GDM1 (cell line): ENCODE data around the gene PEX5L.
"Not testable (repeated sequence)": the region's sequence is repeated elsewhere in the genome, so short reads cannot be mapped to it uniquely, and the experiment has no call there.

ENCODE experiments used
- DNase-seq: peaks from one replicate; lab custom pipeline; 2025; lab: John Stamatoyannopoulos, UW

Gene PEX5L

GRCh38 chr3:180036671-180037455, at the start of gene PEX5L:
PEX5L (minus strand) TSS chr3:180036937; CDS start chr3:180036599, 338 bp downstream.
- peak; percentile 4 for DNase-seq

- no peak for DNase-seq
These were observed 48.5 kb upstream of the PEX5L start for GRCh38 chr3:180085122-180085710.

- no peak for DNase-seq
These were observed 46.0 kb upstream of the PEX5L start for GRCh38 chr3:180082699-180083098.

- no peak for DNase-seq
These were observed 41.9 kb upstream of the PEX5L start for GRCh38 chr3:180078592-180078991.

- DNase-seq = no peak
These were observed 36.8 kb upstream of the PEX5L start for GRCh38 chr3:180073561-180073960.

- no peak for DNase-seq
These were observed 36.0 kb upstream of the PEX5L start for GRCh38 chr3:180072786-180073185.

- no peak for DNase-seq
These were observed 34.2 kb upstream of the PEX5L start for GRCh38 chr3:180070925-180071324.

GRCh38 chr3:180068023-180068422, 31.3 kb upstream of the PEX5L start:
- no peak for DNase-seq

GRCh38 chr3:180066598-180066997, 29.9 kb upstream of the PEX5L start:
- DNase-seq = no peak

GRCh38 chr3:180063783-180064182, 27.0 kb upstream of the PEX5L start:
- DNase-seq = no peak

- no peak for DNase-seq
These were observed 26.0 kb upstream of the PEX5L start for GRCh38 chr3:180062771-180063170.

GRCh38 chr3:180059356-180059755, 22.6 kb upstream of the PEX5L start:
- DNase-seq = no peak

GRCh38 chr3:180058238-180058637, 21.5 kb upstream of the PEX5L start:
- no peak for DNase-seq

- DNase-seq = not testable (repeated sequence)
These were observed 18.9 kb upstream of the PEX5L start for GRCh38 chr3:180055656-180056055.

- no peak for DNase-seq
These were observed 12.7 kb upstream of the PEX5L start for GRCh38 chr3:180049391-180049790.

GRCh38 chr3:180048840-180049239, 12.1 kb upstream of the PEX5L start:
- no peak for DNase-seq

- DNase-seq = peak; percentile 2
These were observed 11.4 kb upstream of the PEX5L start for GRCh38 chr3:180048103-180048502.

- no peak for DNase-seq
These were observed 4.2 kb upstream of the PEX5L start for GRCh38 chr3:180040966-180041365.

- DNase-seq = no peak
These were observed 556 bp downstream of the PEX5L start for GRCh38 chr3:180036092-180036670.

GRCh38 chr3:180026997-180027396, 9.7 kb downstream of the PEX5L start:
- no peak for DNase-seq

- DNase-seq = no peak
These were observed 18.2 kb downstream of the PEX5L start for GRCh38 chr3:180018543-180018942.

GRCh38 chr3:180017846-180018245, 18.9 kb downstream of the PEX5L start:
- no peak for DNase-seq

- no peak for DNase-seq
These were observed 24.8 kb downstream of the PEX5L start for GRCh38 chr3:180011927-180012326.
